Activated T-cell treated with anti-CD3 and anti-CD28 coated beads, Interleukin-2, amount 50 U/mL, for 72 hours (primary cell): Measurements from ENCODE around the gene IWS1. TPM values are rescaled to one million over a fixed set of nuclear protein-coding genes. Genes with fewer than 3 reads are reported as not detected.
"Not testable (repeated sequence)": the region's sequence is repeated elsewhere in the genome, so short reads cannot be mapped to it uniquely, and the experiment has no call there.

ENCODE experiments used
- ATAC-seq, 2 donors: fragments of 150-1000 bp; cut with Tn5 transposase; replicated peaks in 1 of 2; 2 replicates each; pipeline ENCODE4 v1.10.0; 2021; ENCODE audit warnings: moderate library complexity in 2 of 2, mild to moderate bottlenecking in 1 of 2
- DNase-seq, 2 donors: peaks; one replicate each; pipeline ENCODE4 v3.0.0; 2021 to 2022; ENCODE audit warnings: mixed read lengths in 1 of 2
- H3K27ac Mint-ChIP-seq: one replicate; pipeline ENCODE4 v1.8.0; 2022; ENCODE audit warnings: mild to moderate bottlenecking, moderate library complexity, mixed read lengths
- H3K27me3 Mint-ChIP-seq: one replicate; pipeline ENCODE4 v1.8.0; 2022; ENCODE audit warnings: low read depth, mixed read lengths
- H3K36me3 Mint-ChIP-seq, 2 donors: one replicate each; pipeline ENCODE4 v1.8.0; 2022; ENCODE audit warnings: mixed read lengths in 2 of 2, mild to moderate bottlenecking in 1 of 2; ENCODE audit not compliant: insufficient read depth in 2 of 2
- H3K4me1 Mint-ChIP-seq: one replicate; pipeline ENCODE4 v1.8.0; 2022; ENCODE audit warnings: low read depth, mixed read lengths
- H3K4me3 Mint-ChIP-seq, 2 donors: one replicate each; pipeline ENCODE4 v1.8.0; 2022; ENCODE audit warnings: mild to moderate bottlenecking in 2 of 2, mixed read lengths in 2 of 2, moderate library complexity in 2 of 2
- H3K9me3 Mint-ChIP-seq, 2 donors: one replicate each; pipeline ENCODE4 v1.8.0; 2022; ENCODE audit warnings: mixed read lengths in 2 of 2
- total RNA-seq, 2 donors: library from RNA; stranded (reverse); gene quantifications; one replicate each; pipeline ENCODE4 v1.2.3, GENCODE V29; 2022

IWS1 gene
- total RNA-seq = 10 to 100 TPM; 39.0 to 43.6 TPM

DNA sequence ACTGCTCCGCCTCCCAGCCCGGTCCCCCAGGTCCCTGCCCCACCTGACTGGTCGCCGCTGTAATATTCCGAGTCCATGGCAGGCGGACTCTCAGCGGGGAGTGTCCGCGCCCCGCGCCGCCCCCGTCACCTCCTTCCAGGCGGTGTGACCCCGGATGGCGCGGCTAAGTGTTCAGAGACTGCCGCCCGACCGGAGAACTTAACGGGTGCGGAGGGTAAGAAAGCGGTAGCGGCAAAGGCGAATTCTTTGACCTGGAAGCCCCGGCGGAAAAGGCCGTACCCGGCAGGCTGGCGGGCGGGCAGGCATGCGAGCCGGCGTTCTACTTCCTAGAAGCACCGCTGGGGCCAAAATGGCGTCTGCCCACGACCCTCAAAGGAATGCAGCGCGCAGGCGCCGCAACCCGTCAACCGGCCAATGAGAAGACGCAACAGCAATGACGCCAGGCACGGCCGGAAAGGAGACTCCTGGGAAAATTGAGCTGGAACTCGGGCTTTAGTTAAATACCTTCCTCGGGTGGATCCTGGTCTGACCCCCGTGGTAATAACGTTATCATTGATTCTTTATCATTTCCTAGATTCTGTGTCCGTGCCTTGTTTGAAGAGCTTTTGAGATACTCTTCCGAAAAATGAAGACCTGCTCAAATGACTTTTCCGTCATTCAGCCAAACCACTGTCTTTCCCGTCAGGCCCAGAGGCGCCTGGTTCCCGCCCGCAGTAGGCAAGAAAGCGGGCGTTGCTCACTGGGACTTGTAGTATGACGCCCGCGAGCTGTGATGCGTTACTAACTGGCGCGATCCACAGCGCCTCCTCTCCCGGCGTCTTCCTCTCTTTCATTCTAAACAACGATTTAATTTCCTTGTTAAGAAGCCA lies at the start of gene IWS1:
Gene IWS1, minus strand, starts transcription at position 358 of the 869 bp plus-strand sequence. Its CDS starts 281 bp downstream, at position 77.
- peaks cover 53% of the 10 kb centered on the region for H3K4me1 Mint-ChIP-seq
- H3K4me3 Mint-ChIP-seq = peak within 1 kb of the TSS; percentile 86 to 91
- peaks cover 9 to 17% of the 10 kb centered on the region in 2 donors for H3K36me3 Mint-ChIP-seq
- H3K9me3 Mint-ChIP-seq = peaks cover 0 to 2% of the 10 kb centered on the region in 2 donors
- H3K27me3 Mint-ChIP-seq = no peaks in the 10 kb centered on the region
- peak; percentile 88 to 92 for ATAC-seq
- H3K27ac Mint-ChIP-seq = peak within 1 kb of the TSS; percentile 96
- peak; percentile 94 for DNase-seq

DNA sequence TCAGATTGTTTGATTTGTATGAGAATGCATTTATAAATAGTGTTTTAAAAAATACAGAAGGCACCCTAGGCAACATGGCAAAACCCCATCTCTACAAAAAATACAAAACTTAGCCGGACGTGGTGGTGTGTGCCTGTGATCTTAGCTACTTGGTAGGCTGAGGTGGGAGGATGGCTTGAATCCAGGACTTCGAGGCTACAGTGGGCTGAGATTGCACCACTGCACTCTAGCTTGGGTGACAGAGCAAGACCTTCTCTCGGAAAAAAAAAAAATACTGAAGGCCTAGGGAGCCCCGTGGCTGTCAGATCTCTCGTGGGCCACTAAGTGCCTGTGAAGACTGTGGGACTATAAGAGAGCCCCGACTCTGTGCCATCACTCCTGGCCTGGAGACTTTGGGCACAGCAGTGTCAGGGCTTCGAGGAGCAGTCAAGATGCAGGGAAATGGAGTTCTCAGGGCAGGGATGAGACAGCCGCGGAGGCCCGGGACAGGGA lies 49.7 kb upstream of the IWS1 start:
- Mint-ChIP-seq H3K27me3 (no peaks in the 10 kb centered on the region), H3K27ac (no peak overlapping the region), H3K36me3 (no peaks in the 10 kb centered on the region), H3K9me3 (no peaks in the 10 kb centered on the region), H3K4me1 (peaks cover 16% of the 10 kb centered on the region), H3K4me3 (no peak overlapping the region)
- DNase-seq (no peak), ATAC-seq (no peak)

DNA sequence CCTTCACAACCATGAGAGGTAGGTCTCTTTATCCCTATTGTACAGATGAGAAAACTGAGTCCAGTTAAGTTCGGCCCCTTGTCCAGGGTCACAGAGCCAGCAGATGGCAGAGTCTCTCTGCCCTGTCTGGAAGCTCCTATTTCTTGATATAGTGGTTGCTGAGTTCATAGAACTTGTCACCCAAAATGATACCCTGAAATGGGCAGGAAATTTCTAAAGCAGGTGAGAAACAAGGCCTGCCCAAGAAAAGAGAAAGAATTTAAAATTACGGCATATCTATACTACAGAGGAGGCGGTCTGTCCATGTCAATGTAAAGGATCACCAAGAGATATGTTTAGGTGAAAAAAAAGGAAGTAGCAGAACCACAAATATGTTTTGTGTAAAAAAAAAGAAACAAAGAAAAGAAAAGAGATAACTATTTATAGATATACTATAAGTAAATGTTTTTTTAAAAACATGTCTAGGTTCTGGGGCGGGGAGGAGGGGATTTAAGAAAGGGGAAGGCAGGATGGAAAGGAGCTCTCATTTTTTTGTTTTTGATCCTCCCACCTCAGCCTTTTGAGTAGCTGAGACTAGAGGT lies 49.0 kb upstream of the IWS1 start:
- DNase-seq = no peak
- Mint-ChIP-seq H3K9me3 (no peaks in the 10 kb centered on the region), H3K27me3 (no peaks in the 10 kb centered on the region), H3K4me3 (no peak overlapping the region), H3K27ac (no peak overlapping the region), H3K36me3 (no peaks in the 10 kb centered on the region), H3K4me1 (peaks cover 16% of the 10 kb centered on the region)
- no peak for ATAC-seq

DNA sequence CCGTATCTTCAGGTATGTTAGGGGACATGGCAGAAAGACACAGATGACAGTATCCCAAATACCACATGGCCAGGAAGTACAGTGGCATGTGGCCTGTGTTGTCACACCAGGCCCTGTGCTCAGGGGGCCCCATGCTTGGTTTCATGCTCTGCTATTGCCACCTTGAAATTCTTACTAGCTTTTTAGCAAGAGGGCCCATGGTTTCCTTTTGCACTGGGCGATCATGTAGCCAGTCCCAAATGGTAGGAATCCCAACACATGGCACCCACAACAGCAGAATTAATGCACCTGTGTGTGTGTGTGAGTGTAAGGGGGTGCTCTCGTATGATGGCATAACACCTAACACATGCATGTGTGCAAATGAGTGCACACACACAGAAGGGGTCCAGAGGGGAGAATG lies 48.4 kb upstream of the IWS1 start:
- Mint-ChIP-seq H3K27me3 (no peaks in the 10 kb centered on the region), H3K27ac (no peak overlapping the region), H3K9me3 (no peaks in the 10 kb centered on the region), H3K4me3 (no peak overlapping the region), H3K4me1 (peaks cover 16% of the 10 kb centered on the region), H3K36me3 (no peaks in the 10 kb centered on the region)
- ATAC-seq = no peak
- DNase-seq = no peak

GRCh38 chr2:127573771-127574170 lies 47.5 kb upstream of the IWS1 start:
- H3K4me3 Mint-ChIP-seq = no peak overlapping the region
- H3K9me3 Mint-ChIP-seq = no peaks in the 10 kb centered on the region
- H3K27ac Mint-ChIP-seq = no peak overlapping the region
- DNase-seq (no peak), ATAC-seq (no peak)
- no peaks in the 10 kb centered on the region for H3K27me3 Mint-ChIP-seq
- peaks cover 16% of the 10 kb centered on the region for H3K4me1 Mint-ChIP-seq
- no peaks in the 10 kb centered on the region for H3K36me3 Mint-ChIP-seq

DNA sequence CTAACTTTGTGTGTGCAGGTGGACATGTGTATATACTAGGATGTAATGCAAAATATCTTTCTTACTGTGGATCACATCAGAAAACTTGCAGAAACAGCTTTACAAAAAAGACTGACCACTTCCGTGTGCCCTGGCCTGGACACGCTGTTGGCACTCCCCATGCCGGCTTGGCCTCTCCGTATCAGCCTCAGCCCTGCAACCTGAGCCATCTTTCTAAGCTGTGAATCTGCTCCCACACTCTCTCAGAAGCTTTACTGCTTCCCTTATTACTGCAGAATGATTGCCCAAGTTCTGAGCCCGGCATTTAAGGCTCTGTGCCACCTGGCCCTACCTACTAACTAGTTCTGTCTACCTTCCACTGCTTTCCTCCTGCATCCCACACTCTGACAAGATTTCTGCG lies 47.0 kb upstream of the IWS1 start:
- H3K9me3 Mint-ChIP-seq = no peaks in the 10 kb centered on the region
- no peak overlapping the region for H3K4me3 Mint-ChIP-seq
- H3K27me3 Mint-ChIP-seq = no peaks in the 10 kb centered on the region
- ATAC-seq = no peak
- no peak for DNase-seq
- H3K4me1 Mint-ChIP-seq = peaks cover 16% of the 10 kb centered on the region
- H3K36me3 Mint-ChIP-seq = no peaks in the 10 kb centered on the region
- no peak overlapping the region for H3K27ac Mint-ChIP-seq

DNA sequence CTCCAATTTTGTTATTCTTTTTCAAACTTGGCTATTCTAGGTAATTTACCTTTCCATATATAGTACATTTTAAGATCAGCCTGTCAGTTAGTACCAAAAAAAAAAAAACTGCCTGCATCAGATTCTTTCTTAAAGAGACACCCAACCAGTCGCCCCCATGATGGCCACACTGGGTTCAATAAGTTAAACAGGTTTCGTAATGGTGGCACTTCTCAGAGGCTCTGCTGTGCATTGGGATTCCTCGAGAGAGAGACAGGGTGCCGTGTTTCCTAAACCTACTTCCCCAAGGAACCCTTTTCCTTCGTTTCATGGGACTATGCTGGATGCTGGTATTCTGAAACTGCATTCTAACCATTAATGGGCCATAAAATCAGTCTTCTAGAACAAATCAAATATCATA lies 46.6 kb upstream of the IWS1 start:
- DNase-seq (no peak), ATAC-seq (no peak)
- Mint-ChIP-seq H3K4me1 (peaks cover 16% of the 10 kb centered on the region), H3K27me3 (no peaks in the 10 kb centered on the region), H3K9me3 (no peaks in the 10 kb centered on the region), H3K4me3 (no peak overlapping the region), H3K36me3 (no peaks in the 10 kb centered on the region), H3K27ac (no peak overlapping the region)

DNA sequence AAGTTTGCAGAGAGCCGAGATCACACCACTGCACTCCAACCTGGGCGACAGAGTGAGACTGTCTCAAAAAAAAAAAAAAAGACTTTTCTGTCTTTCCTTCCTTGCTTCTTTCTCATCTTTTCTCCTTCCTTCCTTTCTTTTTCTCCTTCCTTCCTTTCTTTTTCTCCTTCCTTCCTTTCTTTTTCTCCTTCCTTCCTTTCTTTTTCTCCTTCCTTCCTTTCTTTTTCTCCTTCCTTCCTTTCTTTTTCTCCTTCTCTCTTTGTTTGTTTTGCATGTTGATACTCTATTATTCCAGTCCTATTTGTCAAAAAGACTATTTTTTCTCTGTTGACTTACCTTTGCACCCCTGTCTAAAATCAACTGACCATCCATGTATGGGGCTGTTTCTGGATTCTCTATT lies 46.1 kb upstream of the IWS1 start:
- not testable (repeated sequence) for H3K27me3 Mint-ChIP-seq, ATAC-seq, H3K36me3 Mint-ChIP-seq, H3K4me3 Mint-ChIP-seq, H3K9me3 Mint-ChIP-seq, H3K27ac Mint-ChIP-seq, DNase-seq
- H3K4me1 Mint-ChIP-seq = peaks cover 16% of the 10 kb centered on the region

GRCh38 chr2:127570282-127571250 lies 44.3 kb upstream of the IWS1 start:
- Mint-ChIP-seq H3K27me3 (no peaks in the 10 kb centered on the region), H3K36me3 (no peaks in the 10 kb centered on the region), H3K9me3 (no peaks in the 10 kb centered on the region), H3K4me3 (no peak overlapping the region), H3K27ac (no peak overlapping the region), H3K4me1 (peaks cover 10% of the 10 kb centered on the region)
- no peak for ATAC-seq
- DNase-seq = no peak

DNA sequence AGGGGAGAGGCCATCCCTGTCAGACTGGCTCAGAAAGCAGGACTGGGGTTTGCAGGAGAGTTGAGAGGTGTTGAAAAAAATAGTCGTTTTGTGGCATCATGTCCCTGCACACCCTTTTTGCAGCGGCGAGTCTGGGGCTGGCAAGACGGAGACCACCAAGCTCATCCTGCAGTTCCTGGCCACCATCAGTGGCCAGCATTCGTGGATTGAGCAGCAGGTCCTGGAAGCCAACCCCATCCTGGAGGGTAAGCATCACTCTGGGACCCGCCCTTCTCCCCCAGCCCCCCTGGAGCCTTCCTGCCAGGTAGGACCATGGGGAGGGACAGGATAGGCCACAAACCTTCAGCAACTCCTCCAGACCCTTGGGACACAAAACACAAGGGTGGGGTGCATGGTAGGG lies 43.4 kb upstream of the IWS1 start:
- DNase-seq = no peak
- Mint-ChIP-seq H3K27ac (no peak overlapping the region), H3K4me3 (no peak overlapping the region), H3K36me3 (no peaks in the 10 kb centered on the region), H3K27me3 (no peaks in the 10 kb centered on the region), H3K4me1 (peaks cover under 1% of the 10 kb centered on the region), H3K9me3 (no peaks in the 10 kb centered on the region)
- no peak for ATAC-seq

GRCh38 chr2:127568128-127568527 lies 41.8 kb upstream of the IWS1 start:
- no peaks in the 10 kb centered on the region for H3K36me3 Mint-ChIP-seq
- no peak for DNase-seq
- H3K4me3 Mint-ChIP-seq = no peak overlapping the region
- no peaks in the 10 kb centered on the region for H3K9me3 Mint-ChIP-seq
- peaks cover 7% of the 10 kb centered on the region for H3K27me3 Mint-ChIP-seq
- H3K27ac Mint-ChIP-seq = no peak overlapping the region
- no peak for ATAC-seq
- H3K4me1 Mint-ChIP-seq = peaks cover 14% of the 10 kb centered on the region

GRCh38 chr2:127567351-127567854 lies 41.1 kb upstream of the IWS1 start:
- Mint-ChIP-seq H3K27me3 (peaks cover 7% of the 10 kb centered on the region), H3K4me1 (peaks cover 18% of the 10 kb centered on the region), H3K9me3 (peaks cover 0 to 3% of the 10 kb centered on the region in 2 donors), H3K36me3 (peaks cover 0 to 2% of the 10 kb centered on the region in 2 donors), H3K4me3 (no peak overlapping the region), H3K27ac (no peak overlapping the region)
- DNase-seq = no peak
- no peak for ATAC-seq
